Measurements from ENCODE around the gene UBE2R2.
"Not testable (repeated sequence)": the region's sequence is repeated elsewhere in the genome, so short reads cannot be mapped to it uniquely, and the experiment has no call there.

UBE2R2 gene

GRCh38 chr9:33946779-33947535 is 130.0 kb downstream of the UBE2R2 start:
- H3K36me3 ChIP-seq (ENCODE audit: control insufficient read depth in 2 of 2, insufficient read depth in 2 of 2, low read length in 2 of 2): peaks cover 36 to 45% of the 10 kb centered on the region in 2 donors
- no peak overlapping the region for H3K9ac ChIP-seq (ENCODE audit: low read depth in 1 of 2, low read length in 2 of 2)
- no peaks in the 10 kb centered on the region for H3K27me3 ChIP-seq (ENCODE audit: control insufficient read depth in 2 of 2, insufficient read depth in 2 of 2, low read length in 2 of 2)
- no peaks in the 10 kb centered on the region for H3K4me1 ChIP-seq (ENCODE audit: control insufficient read depth in 2 of 2, insufficient read depth in 2 of 2, low read length in 2 of 2)
- no peaks in the 10 kb centered on the region for H3K9me3 ChIP-seq (ENCODE audit: control insufficient read depth in 2 of 2, low read length in 2 of 2)
- H3K4me3 ChIP-seq (ENCODE audit: low read length in 2 of 2): no peak overlapping the region
- H3K27ac ChIP-seq (ENCODE audit: low read depth in 2 of 2, low read length in 2 of 2): no peak overlapping the region

GRCh38 chr9:33950371-33950770 is 133.4 kb downstream of the UBE2R2 start:
- H3K27me3 ChIP-seq (ENCODE audit: control insufficient read depth in 2 of 2, insufficient read depth in 2 of 2, low read length in 2 of 2): no peaks in the 10 kb centered on the region
- H3K4me3 ChIP-seq (ENCODE audit: low read length in 2 of 2): no peak overlapping the region
- H3K36me3 ChIP-seq (ENCODE audit: control insufficient read depth in 2 of 2, insufficient read depth in 2 of 2, low read length in 2 of 2): peaks cover 26 to 52% of the 10 kb centered on the region in 2 donors
- no peak overlapping the region for H3K9ac ChIP-seq (ENCODE audit: low read depth in 1 of 2, low read length in 2 of 2)
- no peak overlapping the region for H3K27ac ChIP-seq (ENCODE audit: low read depth in 2 of 2, low read length in 2 of 2)
- H3K9me3 ChIP-seq (ENCODE audit: control insufficient read depth in 2 of 2, low read length in 2 of 2): no peaks in the 10 kb centered on the region
- no peaks in the 10 kb centered on the region for H3K4me1 ChIP-seq (ENCODE audit: control insufficient read depth in 2 of 2, insufficient read depth in 2 of 2, low read length in 2 of 2)

GRCh38 chr9:33952066-33952465 is 135.1 kb downstream of the UBE2R2 start:
- no peaks in the 10 kb centered on the region for H3K4me1 ChIP-seq (ENCODE audit: control insufficient read depth in 2 of 2, insufficient read depth in 2 of 2, low read length in 2 of 2)
- H3K27ac ChIP-seq (ENCODE audit: low read depth in 2 of 2, low read length in 2 of 2): no peak overlapping the region
- H3K27me3 ChIP-seq (ENCODE audit: control insufficient read depth in 2 of 2, insufficient read depth in 2 of 2, low read length in 2 of 2): no peaks in the 10 kb centered on the region
- peaks cover 19 to 55% of the 10 kb centered on the region in 2 donors for H3K36me3 ChIP-seq (ENCODE audit: control insufficient read depth in 2 of 2, insufficient read depth in 2 of 2, low read length in 2 of 2)
- no peak overlapping the region for H3K4me3 ChIP-seq (ENCODE audit: low read length in 2 of 2)
- H3K9ac ChIP-seq (ENCODE audit: low read depth in 1 of 2, low read length in 2 of 2): no peak overlapping the region
- no peaks in the 10 kb centered on the region for H3K9me3 ChIP-seq (ENCODE audit: control insufficient read depth in 2 of 2, low read length in 2 of 2)

- no peak overlapping the region for H3K9ac ChIP-seq (ENCODE audit: low read depth in 1 of 2, low read length in 2 of 2)
- peaks cover 11 to 39% of the 10 kb centered on the region in 2 donors for H3K36me3 ChIP-seq (ENCODE audit: control insufficient read depth in 2 of 2, insufficient read depth in 2 of 2, low read length in 2 of 2)
- no peaks in the 10 kb centered on the region for H3K4me1 ChIP-seq (ENCODE audit: control insufficient read depth in 2 of 2, insufficient read depth in 2 of 2, low read length in 2 of 2)
- H3K4me3 ChIP-seq (ENCODE audit: low read length in 2 of 2): no peak overlapping the region
- H3K27ac ChIP-seq (ENCODE audit: low read depth in 2 of 2, low read length in 2 of 2): no peak overlapping the region
- H3K9me3 ChIP-seq (ENCODE audit: control insufficient read depth in 2 of 2, low read length in 2 of 2): no peaks in the 10 kb centered on the region
- no peaks in the 10 kb centered on the region for H3K27me3 ChIP-seq (ENCODE audit: control insufficient read depth in 2 of 2, insufficient read depth in 2 of 2, low read length in 2 of 2)
These were observed 139.6 kb downstream of the UBE2R2 start for GRCh38 chr9:33956544-33956943.

GRCh38 chr9:33959725-33960124 is 142.8 kb downstream of the UBE2R2 start:
- H3K9me3 ChIP-seq (ENCODE audit: control insufficient read depth in 2 of 2, low read length in 2 of 2): no peaks in the 10 kb centered on the region
- H3K36me3 ChIP-seq (ENCODE audit: control insufficient read depth in 2 of 2, insufficient read depth in 2 of 2, low read length in 2 of 2): peaks cover 4 to 18% of the 10 kb centered on the region in 2 donors
- H3K4me3 ChIP-seq (ENCODE audit: low read length in 2 of 2): no peak overlapping the region
- no peaks in the 10 kb centered on the region for H3K27me3 ChIP-seq (ENCODE audit: control insufficient read depth in 2 of 2, insufficient read depth in 2 of 2, low read length in 2 of 2)
- no peak overlapping the region for H3K9ac ChIP-seq (ENCODE audit: low read depth in 1 of 2, low read length in 2 of 2)
- H3K27ac ChIP-seq (ENCODE audit: low read depth in 2 of 2, low read length in 2 of 2): no peak overlapping the region
- no peaks in the 10 kb centered on the region for H3K4me1 ChIP-seq (ENCODE audit: control insufficient read depth in 2 of 2, insufficient read depth in 2 of 2, low read length in 2 of 2)

- H3K9ac ChIP-seq (ENCODE audit: low read depth in 1 of 2, low read length in 2 of 2); H3K27ac ChIP-seq (ENCODE audit: low read depth in 2 of 2, low read length in 2 of 2); H3K4me1 ChIP-seq (ENCODE audit: control insufficient read depth in 2 of 2, insufficient read depth in 2 of 2, low read length in 2 of 2); H3K27me3 ChIP-seq (ENCODE audit: control insufficient read depth in 2 of 2, insufficient read depth in 2 of 2, low read length in 2 of 2); H3K4me3 ChIP-seq (ENCODE audit: low read length in 2 of 2); H3K36me3 ChIP-seq (ENCODE audit: control insufficient read depth in 2 of 2, insufficient read depth in 2 of 2, low read length in 2 of 2); H3K9me3 ChIP-seq (ENCODE audit: control insufficient read depth in 2 of 2, low read length in 2 of 2): not testable (repeated sequence)
These were observed 145.5 kb downstream of the UBE2R2 start for GRCh38 chr9:33962468-33962867.

GRCh38 chr9:33964086-33964768 is 147.3 kb downstream of the UBE2R2 start:
- no peak overlapping the region for H3K9ac ChIP-seq (ENCODE audit: low read depth in 1 of 2, low read length in 2 of 2)
- H3K27ac ChIP-seq (ENCODE audit: low read depth in 2 of 2, low read length in 2 of 2): no peak overlapping the region
- H3K36me3 ChIP-seq (ENCODE audit: control insufficient read depth in 2 of 2, insufficient read depth in 2 of 2, low read length in 2 of 2): peaks cover 4 to 9% of the 10 kb centered on the region in 2 donors
- no peak overlapping the region for H3K4me3 ChIP-seq (ENCODE audit: low read length in 2 of 2)
- no peaks in the 10 kb centered on the region for H3K9me3 ChIP-seq (ENCODE audit: control insufficient read depth in 2 of 2, low read length in 2 of 2)
- H3K4me1 ChIP-seq (ENCODE audit: control insufficient read depth in 2 of 2, insufficient read depth in 2 of 2, low read length in 2 of 2): no peaks in the 10 kb centered on the region
- no peaks in the 10 kb centered on the region for H3K27me3 ChIP-seq (ENCODE audit: control insufficient read depth in 2 of 2, insufficient read depth in 2 of 2, low read length in 2 of 2)

Data from mucosa of rectum (tissue), 2 donors.